Chondrocyte (in vitro differentiated cells): Measurements from ENCODE around the gene APLF. TPM values are rescaled to one million over a fixed set of nuclear protein-coding genes. Genes with fewer than 3 reads are reported as not detected.

Source experiments
- DNase-seq: peaks from one replicate; pipeline ENCODE4 v3.0.0; 2021; ENCODE audit warnings: mixed read lengths, low spot score
- H3K27ac Mint-ChIP-seq: one replicate; pipeline ENCODE4 v1.8.0; 2021; ENCODE audit warnings: mild to moderate bottlenecking, moderate library complexity, mixed read lengths; ENCODE audit not compliant: unreplicated experiment
- H3K27me3 Mint-ChIP-seq: 2 replicates; pipeline ENCODE4 v1.8.0; 2021; ENCODE audit warnings: low read depth, mixed read lengths
- H3K36me3 Mint-ChIP-seq: 2 replicates; pipeline ENCODE4 v1.8.0; 2021; ENCODE audit warnings: low read depth, mixed read lengths
- H3K4me1 Mint-ChIP-seq: 2 replicates; pipeline ENCODE4 v1.8.0; 2021; ENCODE audit warnings: low read depth, mild to moderate bottlenecking, mixed read lengths
- H3K4me3 Mint-ChIP-seq: one replicate; pipeline ENCODE4 v1.8.0; 2021; ENCODE audit warnings: mild to moderate bottlenecking, moderate library complexity, mixed read lengths; ENCODE audit not compliant: unreplicated experiment
- H3K9me3 Mint-ChIP-seq: 2 replicates; pipeline ENCODE4 v1.8.0; 2021; ENCODE audit warnings: low read depth, mixed read lengths
- total RNA-seq: library from RNA; stranded (reverse); gene quantifications from 3 replicates; pipeline ENCODE4 v1.2.1, GENCODE V29; 2021
- TF ChIP-seq, protein P1 (sequence below): fragments of 200-600 bp; sonication (generic); IDR thresholded peaks from 2 replicates; pipeline ENCODE4 v1.5.0; 2021; ENCODE audit warnings: antibody characterized with exemption, mild to moderate bottlenecking, moderate library complexity

Gene APLF
- total RNA-seq, 1 donor from 2014 or later, result 3.9 TPM

DNA sequence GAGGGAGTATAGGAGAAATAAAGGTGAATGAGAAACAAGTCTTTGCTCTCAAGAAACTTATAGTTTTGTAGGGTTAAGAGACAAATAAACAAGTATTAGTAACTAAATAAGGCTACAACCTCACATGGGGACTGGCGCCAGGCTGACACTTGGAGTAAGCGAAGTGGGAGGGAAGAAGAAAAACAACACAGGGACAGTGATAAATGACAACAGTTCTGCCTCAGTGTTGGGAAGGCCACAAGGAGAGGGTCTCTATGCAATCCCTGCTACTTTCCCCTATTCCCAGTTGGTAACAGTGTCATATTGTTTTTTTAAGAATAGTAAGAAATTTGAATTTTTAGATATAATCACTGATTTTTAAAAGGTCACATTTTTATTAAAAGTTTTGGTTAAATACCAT is 4.0 kb downstream of the APLF start:
- DNase-seq, result no peak
- Mint-ChIP-seq H3K27me3 (no peaks in the 10 kb centered on the region), H3K36me3 (no peaks in the 10 kb centered on the region), H3K4me1 (peaks cover 12% of the 10 kb centered on the region), H3K4me3 (no peak overlapping the region), H3K27ac (no peak overlapping the region), H3K9me3 (no peaks in the 10 kb centered on the region)
- TF ChIP-seq, protein P1, sequence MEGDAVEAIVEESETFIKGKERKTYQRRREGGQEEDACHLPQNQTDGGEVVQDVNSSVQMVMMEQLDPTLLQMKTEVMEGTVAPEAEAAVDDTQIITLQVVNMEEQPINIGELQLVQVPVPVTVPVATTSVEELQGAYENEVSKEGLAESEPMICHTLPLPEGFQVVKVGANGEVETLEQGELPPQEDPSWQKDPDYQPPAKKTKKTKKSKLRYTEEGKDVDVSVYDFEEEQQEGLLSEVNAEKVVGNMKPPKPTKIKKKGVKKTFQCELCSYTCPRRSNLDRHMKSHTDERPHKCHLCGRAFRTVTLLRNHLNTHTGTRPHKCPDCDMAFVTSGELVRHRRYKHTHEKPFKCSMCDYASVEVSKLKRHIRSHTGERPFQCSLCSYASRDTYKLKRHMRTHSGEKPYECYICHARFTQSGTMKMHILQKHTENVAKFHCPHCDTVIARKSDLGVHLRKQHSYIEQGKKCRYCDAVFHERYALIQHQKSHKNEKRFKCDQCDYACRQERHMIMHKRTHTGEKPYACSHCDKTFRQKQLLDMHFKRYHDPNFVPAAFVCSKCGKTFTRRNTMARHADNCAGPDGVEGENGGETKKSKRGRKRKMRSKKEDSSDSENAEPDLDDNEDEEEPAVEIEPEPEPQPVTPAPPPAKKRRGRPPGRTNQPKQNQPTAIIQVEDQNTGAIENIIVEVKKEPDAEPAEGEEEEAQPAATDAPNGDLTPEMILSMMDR, result no peak

DNA sequence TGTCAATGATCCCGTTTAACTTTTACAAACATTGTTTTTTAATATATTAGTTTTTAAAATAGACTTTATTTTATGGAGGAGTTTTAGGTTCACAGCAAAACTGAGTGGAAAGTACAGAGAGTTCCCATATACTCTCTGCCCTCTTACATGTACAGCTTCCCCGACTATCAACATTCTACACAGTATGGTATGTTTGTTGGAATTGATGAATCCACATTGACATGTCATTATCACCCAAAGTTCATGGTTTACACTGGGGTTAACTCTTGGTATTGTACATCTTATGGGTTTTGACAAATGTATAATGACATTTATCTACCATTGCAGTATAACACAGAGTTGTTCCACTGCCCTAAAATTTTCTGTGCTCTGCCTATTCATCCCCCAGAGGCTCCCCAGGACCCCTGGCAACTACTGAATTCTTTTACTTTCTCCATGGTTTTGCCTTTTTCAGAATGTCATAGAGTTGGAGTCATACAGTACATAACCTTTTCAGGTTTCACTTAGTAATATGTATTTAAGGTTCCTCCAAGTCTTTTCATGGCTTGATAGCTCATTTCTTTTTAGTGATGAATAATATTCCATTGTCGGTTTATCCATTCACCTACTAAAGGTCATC is 5.5 kb downstream of the APLF start:
- Mint-ChIP-seq H3K9me3 (no peaks in the 10 kb centered on the region), H3K27me3 (no peaks in the 10 kb centered on the region), H3K4me1 (peaks cover 9% of the 10 kb centered on the region), H3K27ac (no peak overlapping the region), H3K36me3 (no peaks in the 10 kb centered on the region), H3K4me3 (no peak overlapping the region)
- DNase-seq, result no peak
- TF ChIP-seq, protein P1, result no peak

DNA sequence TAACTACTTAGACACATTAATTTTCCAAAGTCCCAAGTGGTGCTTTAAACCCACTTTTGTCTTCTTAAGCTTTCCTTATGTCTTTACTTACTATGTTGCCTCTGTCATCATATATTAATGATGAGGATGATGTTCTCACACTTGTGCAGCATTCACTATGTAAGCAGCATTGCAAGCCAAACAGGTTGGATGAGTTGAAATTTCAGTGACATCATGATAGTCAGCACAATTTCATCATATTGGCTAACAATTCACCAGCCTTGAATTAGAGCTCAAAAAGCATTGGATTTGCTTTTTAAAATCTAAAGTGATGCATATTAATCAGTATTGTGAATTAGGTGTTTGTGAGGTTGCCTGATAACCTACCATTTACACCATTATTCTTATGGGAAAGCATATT is 7.7 kb downstream of the APLF start:
- TF ChIP-seq, protein P1, result no peak
- no peaks in the 10 kb centered on the region for H3K4me1 Mint-ChIP-seq
- no peak for DNase-seq
- H3K4me3 Mint-ChIP-seq, result no peak overlapping the region
- H3K9me3 Mint-ChIP-seq, result no peaks in the 10 kb centered on the region
- no peaks in the 10 kb centered on the region for H3K36me3 Mint-ChIP-seq
- H3K27me3 Mint-ChIP-seq, result no peaks in the 10 kb centered on the region
- H3K27ac Mint-ChIP-seq, result no peak overlapping the region

DNA sequence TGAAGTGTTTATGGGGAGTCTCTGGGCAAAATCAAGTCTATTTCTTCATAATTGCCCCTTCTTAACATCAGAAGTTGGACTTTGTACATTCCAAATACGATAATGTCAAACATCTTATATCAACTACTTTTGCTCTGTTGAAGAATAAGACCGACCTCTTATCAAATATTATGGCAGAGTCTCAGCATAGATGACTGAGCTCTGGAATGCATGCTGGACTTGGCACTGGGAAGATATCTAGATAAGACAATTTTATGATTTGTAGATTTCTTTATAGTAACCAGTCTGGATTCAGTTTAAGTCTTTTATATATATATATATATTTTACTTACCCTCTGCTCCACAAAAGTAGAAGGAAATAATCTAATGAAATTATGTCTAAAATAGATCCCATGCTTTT is 8.2 kb downstream of the APLF start:
- H3K4me1 Mint-ChIP-seq, result no peaks in the 10 kb centered on the region
- DNase-seq, result no peak
- TF ChIP-seq, protein P1, result no peak
- no peak overlapping the region for H3K27ac Mint-ChIP-seq
- no peaks in the 10 kb centered on the region for H3K36me3 Mint-ChIP-seq
- H3K4me3 Mint-ChIP-seq, result no peak overlapping the region
- H3K9me3 Mint-ChIP-seq, result no peaks in the 10 kb centered on the region
- no peaks in the 10 kb centered on the region for H3K27me3 Mint-ChIP-seq

DNA sequence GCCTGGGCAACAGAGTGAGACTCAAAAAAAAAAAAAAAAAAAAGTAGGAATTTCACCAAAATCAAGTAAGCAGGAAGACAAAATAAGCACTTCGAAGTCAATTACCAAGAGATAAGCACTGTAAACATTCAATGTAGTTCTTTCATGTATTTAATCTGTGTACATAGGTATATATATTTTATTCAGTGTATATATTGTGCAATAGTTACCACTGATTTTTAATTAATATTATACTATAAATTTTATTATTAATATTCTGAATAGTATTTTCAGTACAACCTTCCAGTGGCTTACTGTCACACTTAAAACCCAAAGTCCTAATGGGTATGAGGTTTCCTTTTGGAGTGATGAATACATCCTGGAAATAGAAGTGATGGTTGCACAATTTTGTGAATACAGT is 9.1 kb downstream of the APLF start:
- Mint-ChIP-seq H3K27ac (no peak overlapping the region), H3K4me3 (no peak overlapping the region), H3K36me3 (no peaks in the 10 kb centered on the region), H3K27me3 (no peaks in the 10 kb centered on the region), H3K9me3 (no peaks in the 10 kb centered on the region), H3K4me1 (no peaks in the 10 kb centered on the region)
- DNase-seq, result no peak
- TF ChIP-seq, protein P1, result no peak
